Adipocyte (in vitro differentiated cells): ENCODE measurements around the gene SLC25A21.

ENCODE experiments used
- DNase-seq: peaks from one replicate; pipeline ENCODE4 v3.0.0-alpha.2; 2015; ENCODE audit warnings: low read depth
- H3K27me3 ChIP-seq: replicated peaks from 2 replicates; pipeline ENCODE4 v1.7.0; 2013; ENCODE audit warnings: mild to moderate bottlenecking, low read length, moderate library complexity; ENCODE audit not compliant: control insufficient read depth, insufficient read depth
- H3K36me3 ChIP-seq: 2 replicates; pipeline ENCODE4 v1.7.0; 2013; ENCODE audit warnings: low read length, mild to moderate bottlenecking, moderate library complexity; ENCODE audit not compliant: control insufficient read depth, insufficient read depth, severe bottlenecking
- H3K4me1 ChIP-seq: 2 replicates; pipeline ENCODE4 v1.7.0; 2013; ENCODE audit warnings: mild to moderate bottlenecking, low read length, moderate library complexity; ENCODE audit not compliant: control insufficient read depth, insufficient read depth
- H3K4me3 ChIP-seq: 2 replicates; pipeline ENCODE4 v1.7.0; 2013; ENCODE audit warnings: mild to moderate bottlenecking, low read length, moderate library complexity
- H3K9ac ChIP-seq: 2 replicates; pipeline ENCODE4 v1.7.0; 2013; ENCODE audit warnings: mild to moderate bottlenecking, low read length, moderate library complexity
- H3K9me3 ChIP-seq: 2 replicates; pipeline ENCODE4 v1.7.0; 2013; ENCODE audit warnings: mild to moderate bottlenecking, low read length, moderate library complexity; ENCODE audit not compliant: control insufficient read depth

SLC25A21 gene

GRCh38 chr14:37116933-37117849 is 55.2 kb downstream of the SLC25A21 start:
- H3K36me3 ChIP-seq = no peaks in the 10 kb centered on the region
- H3K4me3 ChIP-seq = peak overlapping the region; percentile 13
- H3K4me1 ChIP-seq = peaks cover 13% of the 10 kb centered on the region
- peak; percentile 89 for DNase-seq
- peaks cover 12% of the 10 kb centered on the region for H3K27me3 ChIP-seq
- no peak overlapping the region for H3K9ac ChIP-seq
- no peaks in the 10 kb centered on the region for H3K9me3 ChIP-seq

GRCh38 chr14:37115406-37115805 is 57.0 kb downstream of the SLC25A21 start:
- H3K9me3 ChIP-seq = no peaks in the 10 kb centered on the region
- H3K4me3 ChIP-seq = no peak overlapping the region
- peaks cover 10% of the 10 kb centered on the region for H3K4me1 ChIP-seq
- H3K9ac ChIP-seq = no peak overlapping the region
- H3K36me3 ChIP-seq = no peaks in the 10 kb centered on the region
- peaks cover 7% of the 10 kb centered on the region for H3K27me3 ChIP-seq
- no peak for DNase-seq

GRCh38 chr14:37114559-37114958 is 57.8 kb downstream of the SLC25A21 start:
- no peak overlapping the region for H3K9ac ChIP-seq
- peaks cover 10% of the 10 kb centered on the region for H3K4me1 ChIP-seq
- no peak for DNase-seq
- no peaks in the 10 kb centered on the region for H3K9me3 ChIP-seq
- H3K36me3 ChIP-seq = no peaks in the 10 kb centered on the region
- peaks cover 2% of the 10 kb centered on the region for H3K27me3 ChIP-seq
- H3K4me3 ChIP-seq = no peak overlapping the region

- Histone ChIP-seq H3K4me3 (no peak overlapping the region), H3K36me3 (no peaks in the 10 kb centered on the region), H3K9ac (no peak overlapping the region), H3K9me3 (no peaks in the 10 kb centered on the region), H3K4me1 (peaks cover 10% of the 10 kb centered on the region), H3K27me3 (no peaks in the 10 kb centered on the region)
- peak; percentile 75 for DNase-seq
Measured at GRCh38 chr14:37114002-37114401, 58.4 kb downstream of the SLC25A21 start.

- no peaks in the 10 kb centered on the region for H3K9me3 ChIP-seq
- no peak for DNase-seq
- no peaks in the 10 kb centered on the region for H3K4me1 ChIP-seq
- no peak overlapping the region for H3K4me3 ChIP-seq
- H3K36me3 ChIP-seq = no peaks in the 10 kb centered on the region
- H3K9ac ChIP-seq = no peak overlapping the region
- H3K27me3 ChIP-seq = no peaks in the 10 kb centered on the region
Measured at GRCh38 chr14:37098132-37098531, 74.3 kb downstream of the SLC25A21 start.

GRCh38 chr14:37094502-37094901 is 77.9 kb downstream of the SLC25A21 start:
- DNase-seq = no peak
- Histone ChIP-seq H3K36me3 (no peaks in the 10 kb centered on the region), H3K9me3 (no peaks in the 10 kb centered on the region), H3K4me3 (no peak overlapping the region), H3K4me1 (no peaks in the 10 kb centered on the region), H3K27me3 (no peaks in the 10 kb centered on the region), H3K9ac (no peak overlapping the region)

GRCh38 chr14:37093364-37093763 is 79.0 kb downstream of the SLC25A21 start:
- Histone ChIP-seq H3K4me3 (no peak overlapping the region), H3K36me3 (no peaks in the 10 kb centered on the region), H3K4me1 (no peaks in the 10 kb centered on the region), H3K27me3 (no peaks in the 10 kb centered on the region), H3K9ac (no peak overlapping the region), H3K9me3 (no peaks in the 10 kb centered on the region)
- no peak for DNase-seq

- no peaks in the 10 kb centered on the region for H3K4me1 ChIP-seq
- H3K4me3 ChIP-seq = no peak overlapping the region
- H3K27me3 ChIP-seq = no peaks in the 10 kb centered on the region
- no peaks in the 10 kb centered on the region for H3K36me3 ChIP-seq
- H3K9ac ChIP-seq = no peak overlapping the region
- peak; percentile 57 for DNase-seq
- H3K9me3 ChIP-seq = no peaks in the 10 kb centered on the region
Measured at GRCh38 chr14:37091651-37092050, 80.8 kb downstream of the SLC25A21 start.

- Histone ChIP-seq H3K9me3 (no peaks in the 10 kb centered on the region), H3K4me1 (no peaks in the 10 kb centered on the region), H3K4me3 (no peak overlapping the region), H3K36me3 (no peaks in the 10 kb centered on the region), H3K9ac (no peak overlapping the region), H3K27me3 (no peaks in the 10 kb centered on the region)
- peak; percentile 81 for DNase-seq
Measured at GRCh38 chr14:37090026-37090425, 82.4 kb downstream of the SLC25A21 start.

- H3K9ac ChIP-seq = no peak overlapping the region
- no peaks in the 10 kb centered on the region for H3K36me3 ChIP-seq
- H3K4me1 ChIP-seq = no peaks in the 10 kb centered on the region
- H3K9me3 ChIP-seq = no peaks in the 10 kb centered on the region
- H3K4me3 ChIP-seq = no peak overlapping the region
- H3K27me3 ChIP-seq = no peaks in the 10 kb centered on the region
- DNase-seq = peak; percentile 31
Measured at GRCh38 chr14:37089410-37089809, 83.0 kb downstream of the SLC25A21 start.

- peak; percentile 38 for DNase-seq
- no peaks in the 10 kb centered on the region for H3K36me3 ChIP-seq
- H3K4me3 ChIP-seq = no peak overlapping the region
- no peaks in the 10 kb centered on the region for H3K4me1 ChIP-seq
- H3K9me3 ChIP-seq = no peaks in the 10 kb centered on the region
- no peaks in the 10 kb centered on the region for H3K27me3 ChIP-seq
- no peak overlapping the region for H3K9ac ChIP-seq
Measured at GRCh38 chr14:37088356-37089215, 83.8 kb downstream of the SLC25A21 start.
